Panc1 (cell line): Measurements from ENCODE around the gene ARPC5L. TPM values are rescaled to one million over a fixed set of nuclear protein-coding genes. Genes with fewer than 3 reads are reported as not detected.

Experiments used
- ATAC-seq: fragments of 200-7000 bp; cut with Tn5 transposase; 2 replicates; pipeline ENCODE4 v1.9.1; 2020; ENCODE audit warnings: mild to moderate bottlenecking, moderate library complexity
- BruUV-seq: library from RNA; stranded (reverse); fragments of 400-500 nt; replicated peaks from 2 replicates; lab custom pipeline; 2021; lab: Mats Ljungman, UMichigan
- CTCF ChIA-PET: fragments of 300-600 bp; sonication (Branson Sonifier 250); formaldehyde crosslinking; loops from one replicate; lab custom pipeline; 2022; ENCODE audit warnings: antibody characterized with exemption; lab: Charles Lee
- POLR2A ChIA-PET: fragments of 300-600 bp; sonication (Branson Sonifier 250); formaldehyde crosslinking; loops from one replicate; lab custom pipeline; 2022; ENCODE audit warnings: antibody characterized with exemption; lab: Charles Lee
- DNase-seq: peaks from one replicate; pipeline ENCODE4 v3.0.0-alpha.2; 2010; ENCODE audit warnings: low read depth, low spot score
- H3K27ac ChIP-seq: 2 replicates; pipeline ENCODE4 v1.5.1; 2011; ENCODE audit warnings: mild to moderate bottlenecking, low read length, inconsistent platforms
- H3K27me3 ChIP-seq: fragments of 200-500 bp; sonication (Bioruptor generic); 2 replicates; pipeline ENCODE4 v1.6.0; 2014; ENCODE audit warnings: low read length, inconsistent platforms; ENCODE audit not compliant: control insufficient read depth, insufficient read depth
- H3K36me3 ChIP-seq: fragments of 200-500 bp; sonication (Bioruptor generic); 2 replicates; pipeline ENCODE4 v1.5.1; 2014; ENCODE audit warnings: inconsistent platforms, mild to moderate bottlenecking, low read length, moderate library complexity; ENCODE audit not compliant: control insufficient read depth, insufficient read depth
- H3K4me1 ChIP-seq: 2 replicates; pipeline ENCODE4 v1.5.1; 2011; ENCODE audit warnings: inconsistent platforms, mild to moderate bottlenecking, low read length, moderate library complexity; ENCODE audit not compliant: control insufficient read depth, insufficient read depth
- H3K4me3 ChIP-seq, 2 experiments: 2 replicates each; pipeline ENCODE4 v1.5.1; 2011 to 2012; ENCODE audit warnings: low read depth in 2 of 2, low read length in 2 of 2, mild to moderate bottlenecking in 2 of 2, inconsistent platforms in 1 of 2, moderate library complexity in 1 of 2
- H3K9me3 ChIP-seq: fragments of 200-500 bp; sonication (Bioruptor generic); 2 replicates; pipeline ENCODE4 v1.5.1; 2014; ENCODE audit warnings: low read depth, mild to moderate bottlenecking, inconsistent platforms, low read length, moderate library complexity; ENCODE audit not compliant: control insufficient read depth, insufficient read depth
- CTCF ChIP-seq: fragments of 450-650 bp; IDR thresholded peaks from 2 replicates; pipeline ENCODE4 v1.5.1; 2017; ENCODE audit warnings: mild to moderate bottlenecking
- POLR2AphosphoS5 ChIP-seq: IDR thresholded peaks from 2 replicates; pipeline ENCODE4 v1.6.1; 2012; ENCODE audit warnings: mild to moderate bottlenecking, low read depth, low read length, moderate library complexity
- SIN3A ChIP-seq: IDR thresholded peaks from 2 replicates; pipeline ENCODE4 v1.6.1; 2012; ENCODE audit warnings: low read depth, mild to moderate bottlenecking, low read length, moderate library complexity, borderline replicate concordance; ENCODE audit not compliant: insufficient read depth
- TCF7L2 ChIP-seq: IDR thresholded peaks from 2 replicates; pipeline ENCODE4 v1.6.1; 2011; ENCODE audit warnings: mild to moderate bottlenecking, low read depth, low read length, inconsistent platforms
- in situ Hi-C: cut with HindIII; loops from 2 replicates; pipeline ENCODE4 v1.10.0; 2016; ENCODE audit warnings: low sequenced_read_pairs, low pct_unique_long_range_greater_than_20kb
- intact Hi-C: fragments of 100-400 bp; cut with micrococcal nuclease; formaldehyde crosslinking; loops from one replicate; pipeline ENCODE4 v1.10.0; 2022; ENCODE audit not compliant: unreplicated experiment
- total RNA-seq: library from RNA; stranded (reverse); gene quantifications from one replicate; pipeline ENCODE4 v1.2.1, GENCODE V29; 2021; ENCODE audit not compliant: unreplicated experiment
- TF ChIP-seq, protein P1 (sequence below), 2 experiments: IDR thresholded peaks; 2 replicates each; pipeline ENCODE4 v1.6.1; 2011 to 2012; ENCODE audit warnings: low read depth in 2 of 2, control low read depth in 1 of 2, low read length in 1 of 2, mild to moderate bottlenecking in 1 of 2, moderate library complexity in 1 of 2; ENCODE audit not compliant: insufficient read depth in 1 of 2

The ARPC5L gene
- total RNA-seq, 1 experiment from 2014 or later, result 39.6 TPM

DNA sequence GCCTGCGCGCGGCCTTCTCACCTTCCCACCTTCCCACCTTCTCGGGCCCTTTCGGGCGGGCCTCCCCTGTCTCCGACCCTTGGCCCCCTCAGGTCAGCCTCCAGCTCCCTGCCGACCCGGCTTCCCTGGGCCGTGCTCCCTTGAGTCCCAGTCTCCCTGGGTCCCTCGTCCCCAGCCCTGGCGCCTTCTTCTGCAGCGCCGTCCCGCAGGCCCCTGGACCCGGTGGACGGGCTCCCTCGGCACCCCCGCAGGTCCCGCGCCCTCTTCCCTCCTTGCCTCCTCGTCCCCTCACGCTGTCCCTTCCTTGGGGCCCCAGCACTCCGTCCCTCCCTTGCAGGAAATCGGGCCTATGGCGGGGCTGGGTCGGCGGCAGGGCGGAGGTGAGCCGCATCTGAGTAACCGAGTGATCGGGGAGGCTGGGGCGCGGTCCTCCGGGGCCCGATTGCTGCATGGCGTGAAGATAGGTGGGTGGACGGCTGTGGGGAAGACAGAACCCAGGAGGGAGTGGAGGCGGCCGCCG is 7.6 kb downstream of the ARPC5L start:
- ATAC-seq, result no peak; the same call in 1 of the 2 replicates
- intact Hi-C loops (no loop called here), in situ Hi-C loops (no loop called here)
- ChIA-PET CTCF (no interaction called here), POLR2A (interaction anchor here (0.6 kb wide), 2 partner anchors 24 to 27 kb away, joined by 5 read pairs; no protein-coding TSS in a partner anchor)
- peaks cover 26% of the 10 kb centered on the region for H3K4me1 ChIP-seq
- DNase-seq, result no peak
- H3K4me3 ChIP-seq, result peak overlapping the region; percentile 89 to 90
- H3K27ac ChIP-seq, result peak overlapping the region; percentile 90
- no peaks in the 10 kb centered on the region for H3K9me3 ChIP-seq
- no peaks in the 10 kb centered on the region for H3K27me3 ChIP-seq
- BruUV-seq, result no TSS peak
- TF ChIP-seq CTCF, result no peak
- TF ChIP-seq POLR2AphosphoS5, result no peak
- TF ChIP-seq, protein P1, sequence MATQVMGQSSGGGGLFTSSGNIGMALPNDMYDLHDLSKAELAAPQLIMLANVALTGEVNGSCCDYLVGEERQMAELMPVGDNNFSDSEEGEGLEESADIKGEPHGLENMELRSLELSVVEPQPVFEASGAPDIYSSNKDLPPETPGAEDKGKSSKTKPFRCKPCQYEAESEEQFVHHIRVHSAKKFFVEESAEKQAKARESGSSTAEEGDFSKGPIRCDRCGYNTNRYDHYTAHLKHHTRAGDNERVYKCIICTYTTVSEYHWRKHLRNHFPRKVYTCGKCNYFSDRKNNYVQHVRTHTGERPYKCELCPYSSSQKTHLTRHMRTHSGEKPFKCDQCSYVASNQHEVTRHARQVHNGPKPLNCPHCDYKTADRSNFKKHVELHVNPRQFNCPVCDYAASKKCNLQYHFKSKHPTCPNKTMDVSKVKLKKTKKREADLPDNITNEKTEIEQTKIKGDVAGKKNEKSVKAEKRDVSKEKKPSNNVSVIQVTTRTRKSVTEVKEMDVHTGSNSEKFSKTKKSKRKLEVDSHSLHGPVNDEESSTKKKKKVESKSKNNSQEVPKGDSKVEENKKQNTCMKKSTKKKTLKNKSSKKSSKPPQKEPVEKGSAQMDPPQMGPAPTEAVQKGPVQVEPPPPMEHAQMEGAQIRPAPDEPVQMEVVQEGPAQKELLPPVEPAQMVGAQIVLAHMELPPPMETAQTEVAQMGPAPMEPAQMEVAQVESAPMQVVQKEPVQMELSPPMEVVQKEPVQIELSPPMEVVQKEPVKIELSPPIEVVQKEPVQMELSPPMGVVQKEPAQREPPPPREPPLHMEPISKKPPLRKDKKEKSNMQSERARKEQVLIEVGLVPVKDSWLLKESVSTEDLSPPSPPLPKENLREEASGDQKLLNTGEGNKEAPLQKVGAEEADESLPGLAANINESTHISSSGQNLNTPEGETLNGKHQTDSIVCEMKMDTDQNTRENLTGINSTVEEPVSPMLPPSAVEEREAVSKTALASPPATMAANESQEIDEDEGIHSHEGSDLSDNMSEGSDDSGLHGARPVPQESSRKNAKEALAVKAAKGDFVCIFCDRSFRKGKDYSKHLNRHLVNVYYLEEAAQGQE (IDR thresholded peaks at IDR 0.05; ENCODE audit: insufficient read depth in 1 of 2, low read depth in 2 of 2, low read length in 1 of 2), result no peak
- no peak for TF ChIP-seq TCF7L2
- TF ChIP-seq SIN3A, result no peak
- peaks cover 13% of the 10 kb centered on the region for H3K36me3 ChIP-seq

GRCh38 chr9:124869986-124870560 is 8.1 kb downstream of the ARPC5L start:
- H3K9me3 ChIP-seq, result no peaks in the 10 kb centered on the region
- POLR2A ChIA-PET, result interaction anchor here (0.6 kb wide), 1 partner anchor 27 kb away, joined by 5 read pairs; no protein-coding TSS in a partner anchor
- CTCF ChIA-PET, result no interaction called here
- BruUV-seq, result no TSS peak
- peak overlapping the region; percentile 90 for H3K27ac ChIP-seq
- TF ChIP-seq POLR2AphosphoS5 (no peak), TCF7L2 (no peak), CTCF (no peak), SIN3A (no peak)
- TF ChIP-seq, protein P1 (IDR thresholded peaks at IDR 0.05; ENCODE audit: insufficient read depth in 1 of 2, low read depth in 2 of 2, low read length in 1 of 2), result no peak
- in situ Hi-C loops, result no loop called here
- no peaks in the 10 kb centered on the region for H3K27me3 ChIP-seq
- peak overlapping the region; percentile 89 to 90 for H3K4me3 ChIP-seq
- H3K4me1 ChIP-seq, result peaks cover 26% of the 10 kb centered on the region
- ATAC-seq (no peak), DNase-seq (no peak)
- intact Hi-C loops, result no loop called here
- peaks cover 13% of the 10 kb centered on the region for H3K36me3 ChIP-seq
